Neural progenitor cell (in vitro differentiated cells): ENCODE results near the gene SSBP2. TPM values are rescaled to one million over a fixed set of nuclear protein-coding genes. Genes with fewer than 3 reads are reported as not detected.

Experiments
- DNase-seq: peaks from one replicate; pipeline ENCODE4 v3.0.0-alpha.2; 2016; ENCODE audit warnings: low spot score
- H2AFZ ChIP-seq: fragments of 200-600 bp; sonication (generic); replicated peaks from 2 replicates; pipeline ENCODE4 v1.6.1; 2016; ENCODE audit warnings: antibody characterized with exemption
- H3F3A ChIP-seq: fragments of 200-600 bp; sonication (generic); 2 replicates; pipeline ENCODE4 v1.6.1; 2016; ENCODE audit warnings: antibody characterized with exemption, low read depth
- H3K27ac ChIP-seq: fragments of 200-600 bp; sonication (generic); 2 replicates; pipeline ENCODE4 v1.5.1; 2016; ENCODE audit warnings: mild to moderate bottlenecking
- H3K27me3 ChIP-seq: fragments of 200-600 bp; sonication (generic); 2 replicates; pipeline ENCODE4 v1.6.1; 2016; ENCODE audit warnings: mild to moderate bottlenecking, moderate library complexity
- H3K36me3 ChIP-seq: fragments of 200-600 bp; sonication (generic); 2 replicates; pipeline ENCODE4 v1.5.1; 2016
- H3K4me1 ChIP-seq: fragments of 200-600 bp; sonication (generic); 2 replicates; pipeline ENCODE4 v1.6.1; 2016; ENCODE audit warnings: mixed run types
- H3K4me2 ChIP-seq: fragments of 200-600 bp; sonication (generic); 2 replicates; pipeline ENCODE4 v1.6.1; 2016
- H3K4me3 ChIP-seq: fragments of 200-600 bp; sonication (generic); 2 replicates; pipeline ENCODE4 v1.5.1; 2016
- H3K79me2 ChIP-seq: fragments of 200-600 bp; sonication (generic); 2 replicates; pipeline ENCODE4 v1.6.1; 2016; ENCODE audit warnings: low read depth
- H3K9ac ChIP-seq: fragments of 200-600 bp; sonication (generic); 2 replicates; pipeline ENCODE4 v1.6.1; 2016
- H3K9me3 ChIP-seq: fragments of 200-600 bp; sonication (generic); 2 replicates; pipeline ENCODE4 v1.5.1; 2016; ENCODE audit warnings: low read depth
- H4K20me1 ChIP-seq: fragments of 200-600 bp; sonication (generic); 2 replicates; pipeline ENCODE4 v1.6.1; 2016; ENCODE audit warnings: low read depth
- H3K27ac Mint-ChIP-seq: 3 replicates; pipeline ENCODE4 v1.8.0; 2021; ENCODE audit warnings: mixed read lengths
- H3K27me3 Mint-ChIP-seq: 2 replicates; pipeline ENCODE4 v1.8.0; 2022; ENCODE audit warnings: low read depth, mild to moderate bottlenecking, inconsistent platforms, moderate library complexity, mixed read lengths; ENCODE audit not compliant: insufficient read depth
- H3K36me3 Mint-ChIP-seq: 3 replicates; pipeline ENCODE4 v1.8.0; 2021; ENCODE audit warnings: mixed read lengths
- H3K4me1 Mint-ChIP-seq: 3 replicates; pipeline ENCODE4 v1.8.0; 2021; ENCODE audit warnings: mixed read lengths
- H3K4me3 Mint-ChIP-seq: 3 replicates; pipeline ENCODE4 v1.8.0; 2021; ENCODE audit warnings: mild to moderate bottlenecking, moderate library complexity, mixed read lengths
- H3K9me3 Mint-ChIP-seq: 3 replicates; pipeline ENCODE4 v1.8.0; 2020; ENCODE audit warnings: mixed read lengths
- EZH2 ChIP-seq: fragments of 200-600 bp; sonication (generic); IDR thresholded peaks from 2 replicates; pipeline ENCODE4 v1.6.1; 2017; ENCODE audit warnings: antibody characterized with exemption, mild to moderate bottlenecking, moderate library complexity
- EZH2phosphoT487 ChIP-seq: fragments of 200-600 bp; sonication (generic); IDR thresholded peaks from 2 replicates; pipeline ENCODE4 v1.6.1; 2017; ENCODE audit warnings: antibody characterized with exemption
- total RNA-seq: library from RNA; depleted of rRNA; stranded (reverse); fragments of >200 nt; gene quantifications from 2 replicates; pipeline ENCODE4 v1.2.3, GENCODE V29; 2015; ENCODE audit warnings: low replicate concordance
- TF ChIP-seq, protein P1 (sequence below): fragments of 200-600 bp; sonication (generic); IDR thresholded peaks from 2 replicates; pipeline ENCODE4 v1.5.1; 2017; ENCODE audit warnings: antibody characterized with exemption, mild to moderate bottlenecking

The SSBP2 gene
- total RNA-seq, 1 donor from 2014 or later: 175 TPM

GRCh38 chr5:81577091-81577490 is 173.8 kb downstream of the SSBP2 start:
- peaks cover 11% of the 10 kb centered on the region for H3K4me1 Mint-ChIP-seq
- H3K79me2 ChIP-seq: peaks cover 18% of the 10 kb centered on the region
- H3K36me3 ChIP-seq: no peaks in the 10 kb centered on the region
- H3K9ac ChIP-seq: no peak overlapping the region
- H3K36me3 Mint-ChIP-seq: peaks cover 12% of the 10 kb centered on the region
- no peak overlapping the region for H3K27ac Mint-ChIP-seq
- TF ChIP-seq EZH2: no peak
- TF ChIP-seq, protein P1, sequence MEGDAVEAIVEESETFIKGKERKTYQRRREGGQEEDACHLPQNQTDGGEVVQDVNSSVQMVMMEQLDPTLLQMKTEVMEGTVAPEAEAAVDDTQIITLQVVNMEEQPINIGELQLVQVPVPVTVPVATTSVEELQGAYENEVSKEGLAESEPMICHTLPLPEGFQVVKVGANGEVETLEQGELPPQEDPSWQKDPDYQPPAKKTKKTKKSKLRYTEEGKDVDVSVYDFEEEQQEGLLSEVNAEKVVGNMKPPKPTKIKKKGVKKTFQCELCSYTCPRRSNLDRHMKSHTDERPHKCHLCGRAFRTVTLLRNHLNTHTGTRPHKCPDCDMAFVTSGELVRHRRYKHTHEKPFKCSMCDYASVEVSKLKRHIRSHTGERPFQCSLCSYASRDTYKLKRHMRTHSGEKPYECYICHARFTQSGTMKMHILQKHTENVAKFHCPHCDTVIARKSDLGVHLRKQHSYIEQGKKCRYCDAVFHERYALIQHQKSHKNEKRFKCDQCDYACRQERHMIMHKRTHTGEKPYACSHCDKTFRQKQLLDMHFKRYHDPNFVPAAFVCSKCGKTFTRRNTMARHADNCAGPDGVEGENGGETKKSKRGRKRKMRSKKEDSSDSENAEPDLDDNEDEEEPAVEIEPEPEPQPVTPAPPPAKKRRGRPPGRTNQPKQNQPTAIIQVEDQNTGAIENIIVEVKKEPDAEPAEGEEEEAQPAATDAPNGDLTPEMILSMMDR: no peak
- TF ChIP-seq EZH2phosphoT487: no peak
- H3F3A ChIP-seq: no peaks in the 10 kb centered on the region
- peaks cover 21% of the 10 kb centered on the region for H3K4me1 ChIP-seq
- no peak overlapping the region for H3K4me3 ChIP-seq
- H3K27me3 Mint-ChIP-seq: peaks cover 3% of the 10 kb centered on the region
- H3K27me3 ChIP-seq: no peaks in the 10 kb centered on the region
- H2AFZ ChIP-seq: no peak overlapping the region
- H3K9me3 Mint-ChIP-seq: peaks cover 8% of the 10 kb centered on the region
- no peak overlapping the region for H3K4me3 Mint-ChIP-seq
- peaks cover 25% of the 10 kb centered on the region for H4K20me1 ChIP-seq
- no peak for DNase-seq
- no peak overlapping the region for H3K27ac ChIP-seq
- H3K9me3 ChIP-seq: no peaks in the 10 kb centered on the region
- no peak overlapping the region for H3K4me2 ChIP-seq

GRCh38 chr5:81575924-81576323 is 175.0 kb downstream of the SSBP2 start:
- H3K4me3 Mint-ChIP-seq: no peak overlapping the region
- peaks cover 11% of the 10 kb centered on the region for H3K4me1 Mint-ChIP-seq
- Histone ChIP-seq H3K4me3 (no peak overlapping the region), H3K4me1 (peaks cover 11% of the 10 kb centered on the region), H2AFZ (no peak overlapping the region), H3K27me3 (no peaks in the 10 kb centered on the region), H4K20me1 (peaks cover 18% of the 10 kb centered on the region), H3K36me3 (no peaks in the 10 kb centered on the region), H3K9me3 (no peaks in the 10 kb centered on the region), H3F3A (no peaks in the 10 kb centered on the region), H3K4me2 (no peak overlapping the region), H3K79me2 (peaks cover 18% of the 10 kb centered on the region), H3K9ac (no peak overlapping the region), H3K27ac (no peak overlapping the region)
- H3K27me3 Mint-ChIP-seq: peaks cover 3% of the 10 kb centered on the region
- no peak overlapping the region for H3K27ac Mint-ChIP-seq
- TF ChIP-seq, protein P1: no peak
- TF ChIP-seq EZH2 (no peak), EZH2phosphoT487 (no peak)
- H3K36me3 Mint-ChIP-seq: peaks cover 12% of the 10 kb centered on the region
- peaks cover 8% of the 10 kb centered on the region for H3K9me3 Mint-ChIP-seq
- no peak for DNase-seq

DNA sequence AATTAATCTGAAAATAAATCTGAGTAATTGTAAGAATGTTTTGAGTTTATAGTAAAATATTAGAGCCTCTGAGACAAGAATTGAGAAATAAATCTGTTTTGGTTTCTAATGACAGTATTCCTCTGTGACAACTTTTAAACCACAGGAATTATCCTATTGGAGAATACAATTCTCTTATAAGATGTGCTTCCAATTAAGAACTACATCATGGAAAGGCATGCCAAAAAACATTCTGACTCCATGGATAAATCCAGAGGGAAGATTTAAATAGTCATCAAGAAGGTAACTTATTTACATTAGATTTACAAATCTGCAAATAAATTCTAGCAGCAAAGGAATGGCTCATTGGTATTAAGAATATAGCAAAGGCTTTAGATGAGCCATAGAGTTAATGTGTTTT is 178.7 kb downstream of the SSBP2 start:
- Mint-ChIP-seq H3K4me3 (no peak overlapping the region), H3K4me1 (no peaks in the 10 kb centered on the region), H3K27ac (no peak overlapping the region), H3K27me3 (peaks cover 3% of the 10 kb centered on the region), H3K9me3 (peaks cover 15% of the 10 kb centered on the region), H3K36me3 (peaks cover 31% of the 10 kb centered on the region)
- DNase-seq: no peak
- Histone ChIP-seq H3K4me2 (no peak overlapping the region), H3F3A (no peaks in the 10 kb centered on the region), H3K4me1 (no peaks in the 10 kb centered on the region), H2AFZ (no peak overlapping the region), H3K4me3 (no peak overlapping the region), H3K27ac (no peak overlapping the region), H3K36me3 (no peaks in the 10 kb centered on the region), H3K9me3 (no peaks in the 10 kb centered on the region), H3K9ac (no peak overlapping the region), H3K27me3 (no peaks in the 10 kb centered on the region), H4K20me1 (peaks cover 10% of the 10 kb centered on the region), H3K79me2 (no peaks in the 10 kb centered on the region)
- TF ChIP-seq, protein P1: no peak
- TF ChIP-seq EZH2phosphoT487: no peak
- no peak for TF ChIP-seq EZH2
